Liver (tissue), 9 donors: ENCODE measurements around the gene VTN. TPM values are rescaled to one million over a fixed set of nuclear protein-coding genes. Genes with fewer than 3 reads are reported as not detected.

Experiments used
- DNase-seq: peaks from one replicate; pipeline ENCODE4 v3.0.0-alpha.2; 2017; ENCODE audit warnings: low spot score
- H3K27ac ChIP-seq, 2 donors: one replicate each; pipeline ENCODE4 v1.7.0; 2013; ENCODE audit warnings: inconsistent platforms in 2 of 2, low read length in 2 of 2, control low read depth in 1 of 2, low read depth in 1 of 2, mild to moderate bottlenecking in 1 of 2
- H3K27me3 ChIP-seq, 4 donors: one replicate each; pipeline versions ENCODE4 v1.6.1 to v1.7.0; 2013; ENCODE audit warnings: low read length in 3 of 4, inconsistent platforms in 1 of 4, mild to moderate bottlenecking in 1 of 4, moderate library complexity in 1 of 4; ENCODE audit not compliant: control insufficient read depth in 4 of 4, insufficient read depth in 4 of 4
- H3K36me3 ChIP-seq, 4 donors: one replicate each; pipeline versions ENCODE4 v1.6.1 to v1.7.0; 2013; ENCODE audit warnings: low read length in 3 of 4, mild to moderate bottlenecking in 3 of 4, low read depth in 1 of 4, moderate library complexity in 1 of 4; ENCODE audit not compliant: control insufficient read depth in 4 of 4, insufficient read depth in 3 of 4
- H3K4me1 ChIP-seq, 4 donors: one replicate each; pipeline versions ENCODE4 v1.6.1 to v1.7.0; 2013; ENCODE audit warnings: low read length in 3 of 4, mild to moderate bottlenecking in 3 of 4, moderate library complexity in 1 of 4; ENCODE audit not compliant: control insufficient read depth in 4 of 4, insufficient read depth in 4 of 4
- H3K4me3 ChIP-seq, 3 donors: one replicate each; pipeline versions ENCODE4 v1.6.1 to v1.7.0; 2013; ENCODE audit warnings: low read length in 3 of 3, control low read depth in 1 of 3, low read depth in 1 of 3, mild to moderate bottlenecking in 1 of 3
- H3K9ac ChIP-seq, 2 donors: one replicate each; pipeline ENCODE4 v1.7.0; 2013; ENCODE audit warnings: low read length in 2 of 2, mild to moderate bottlenecking in 2 of 2, moderate library complexity in 2 of 2, control low read depth in 1 of 2, low read depth in 1 of 2
- H3K9me3 ChIP-seq, 4 donors: one replicate each; pipeline versions ENCODE4 v1.6.1 to v1.7.0; 2013; ENCODE audit warnings: low read length in 3 of 4; ENCODE audit not compliant: control insufficient read depth in 4 of 4
- FOXA1 ChIP-seq: IDR thresholded peaks from 2 replicates; pipeline ENCODE4 v1.6.1; 2016; ENCODE audit warnings: antibody characterized with exemption
- HNF4A ChIP-seq, 2 donors: conservative IDR thresholded peaks; 2 replicates each; pipeline ENCODE4 v1.6.1; 2016; ENCODE audit warnings: antibody characterized with exemption in 2 of 2, mild to moderate bottlenecking in 2 of 2
- HNF4G ChIP-seq: IDR thresholded peaks from 2 replicates; pipeline ENCODE4 v1.6.1; 2016; ENCODE audit warnings: antibody characterized with exemption
- JUND ChIP-seq, 2 donors: IDR thresholded peaks; 2 replicates each; pipeline ENCODE4 v1.6.1; 2016; ENCODE audit warnings: antibody characterized with exemption in 2 of 2
- NR2F2 ChIP-seq: IDR thresholded peaks from 2 replicates; pipeline ENCODE4 v1.6.1; 2016; ENCODE audit warnings: antibody characterized with exemption
- RXRA ChIP-seq, 2 donors: IDR thresholded peaks; 2 replicates each; pipeline ENCODE4 v1.6.1; 2017 to 2018; ENCODE audit warnings: antibody characterized with exemption in 2 of 2, mild to moderate bottlenecking in 1 of 2
- SP1 ChIP-seq: IDR thresholded peaks from 2 replicates; pipeline ENCODE4 v1.6.1; 2018; ENCODE audit warnings: antibody characterized with exemption, mild to moderate bottlenecking
- WGBS: extraction: QIAGEN DNeasy Blood & Tissue Kit; methylation state at CpG from one replicate; pipeline ENCODE4 v1.1.7; 2013; 5-methylcytosine and 5-hydroxymethylcytosine counted together
- polyA plus RNA-seq, 2 donors: library from polyadenylated mRNA; stranded (reverse) in 1 of 2; unstranded in 1 of 2; fragments of 200-250 nt in 1 of 2; fragments of >200 nt in 1 of 2; fragmentation: Nextera tagmentation in 1 of 2; extraction: Ambion mirVana in 1 of 2; gene quantifications; one replicate each; pipeline versions ENCODE4 v1.2.1 to v1.2.3, GENCODE V29; 2013 to 2015
- total RNA-seq, 2 donors: library from RNA; depleted of rRNA; stranded (reverse); fragments of >200 nt; gene quantifications; one replicate each; pipeline ENCODE4 v1.2.3, GENCODE V29; 2014
- TF ChIP-seq, protein P1 (sequence below): IDR thresholded peaks from 2 replicates; pipeline ENCODE4 v1.6.1; 2016; ENCODE audit warnings: antibody characterized with exemption
- TF ChIP-seq, protein P2 (sequence below): IDR thresholded peaks from 2 replicates; pipeline ENCODE4 v1.6.1; 2016; ENCODE audit warnings: antibody characterized with exemption, mild to moderate bottlenecking
- TF ChIP-seq, protein P3 (sequence below): IDR thresholded peaks from 2 replicates; pipeline ENCODE4 v1.6.1; 2016; ENCODE audit warnings: antibody characterized with exemption
- TF ChIP-seq, protein P4 (sequence below): IDR thresholded peaks from 2 replicates; pipeline ENCODE4 v1.6.1; 2016; ENCODE audit warnings: antibody characterized with exemption
- donor health status: healthy.
- donor health status: healthy.
- donor health status: healthy.
- donor health status: healthy.
- donor health status: healthy.

Gene VTN
- total and polyA plus RNA-seq, 4 donors, result 1,668 to 4,059 (median 3,520) TPM

DNA sequence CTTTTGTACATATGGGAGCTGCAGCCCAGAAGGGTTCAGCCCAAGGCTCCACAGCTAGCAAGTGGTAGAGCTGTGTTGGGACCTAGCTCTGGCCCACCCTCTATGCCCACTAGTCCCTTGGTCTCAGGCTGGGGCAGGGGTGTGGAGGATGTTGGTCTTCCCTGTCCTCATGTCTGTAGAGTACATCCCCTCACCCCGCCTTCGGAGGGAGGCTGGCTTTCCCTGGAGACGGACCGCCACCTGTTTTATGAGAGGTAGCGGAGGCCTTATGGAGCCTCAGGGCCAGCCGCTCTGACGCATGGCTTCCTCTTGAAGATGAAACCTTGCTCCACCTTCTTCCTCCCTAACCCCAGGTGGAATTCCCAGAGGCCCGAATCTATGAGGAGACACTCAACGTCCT lies 26.1 kb downstream of the VTN start:
- Histone ChIP-seq H3K9me3 (no peaks in the 10 kb centered on the region), H3K36me3 (peaks cover 15 to 59% (median 42%) of the 10 kb centered on the region in 4 donors), H3K9ac (no peak overlapping the region), H3K4me1 (peaks cover 23 to 64% (median 52%) of the 10 kb centered on the region in 4 donors), H3K4me3 (no peak overlapping the region), H3K27ac (peak overlapping the region; percentile 56 to 89), H3K27me3 (no peaks in the 10 kb centered on the region)
- DNase-seq, result no peak
- WGBS, result 95% methylated on average over 9 of the region's 9 CpGs
- TF ChIP-seq, protein P1, sequence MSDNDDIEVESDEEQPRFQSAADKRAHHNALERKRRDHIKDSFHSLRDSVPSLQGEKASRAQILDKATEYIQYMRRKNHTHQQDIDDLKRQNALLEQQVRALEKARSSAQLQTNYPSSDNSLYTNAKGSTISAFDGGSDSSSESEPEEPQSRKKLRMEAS, result no peak
- TF ChIP-seq HNF4G (no peak), NR2F2 (no peak), FOXA1 (no peak), JUND (IDR thresholded peaks at IDR 0.05) (no peak), SP1 (no peak)
- TF ChIP-seq, protein P2, sequence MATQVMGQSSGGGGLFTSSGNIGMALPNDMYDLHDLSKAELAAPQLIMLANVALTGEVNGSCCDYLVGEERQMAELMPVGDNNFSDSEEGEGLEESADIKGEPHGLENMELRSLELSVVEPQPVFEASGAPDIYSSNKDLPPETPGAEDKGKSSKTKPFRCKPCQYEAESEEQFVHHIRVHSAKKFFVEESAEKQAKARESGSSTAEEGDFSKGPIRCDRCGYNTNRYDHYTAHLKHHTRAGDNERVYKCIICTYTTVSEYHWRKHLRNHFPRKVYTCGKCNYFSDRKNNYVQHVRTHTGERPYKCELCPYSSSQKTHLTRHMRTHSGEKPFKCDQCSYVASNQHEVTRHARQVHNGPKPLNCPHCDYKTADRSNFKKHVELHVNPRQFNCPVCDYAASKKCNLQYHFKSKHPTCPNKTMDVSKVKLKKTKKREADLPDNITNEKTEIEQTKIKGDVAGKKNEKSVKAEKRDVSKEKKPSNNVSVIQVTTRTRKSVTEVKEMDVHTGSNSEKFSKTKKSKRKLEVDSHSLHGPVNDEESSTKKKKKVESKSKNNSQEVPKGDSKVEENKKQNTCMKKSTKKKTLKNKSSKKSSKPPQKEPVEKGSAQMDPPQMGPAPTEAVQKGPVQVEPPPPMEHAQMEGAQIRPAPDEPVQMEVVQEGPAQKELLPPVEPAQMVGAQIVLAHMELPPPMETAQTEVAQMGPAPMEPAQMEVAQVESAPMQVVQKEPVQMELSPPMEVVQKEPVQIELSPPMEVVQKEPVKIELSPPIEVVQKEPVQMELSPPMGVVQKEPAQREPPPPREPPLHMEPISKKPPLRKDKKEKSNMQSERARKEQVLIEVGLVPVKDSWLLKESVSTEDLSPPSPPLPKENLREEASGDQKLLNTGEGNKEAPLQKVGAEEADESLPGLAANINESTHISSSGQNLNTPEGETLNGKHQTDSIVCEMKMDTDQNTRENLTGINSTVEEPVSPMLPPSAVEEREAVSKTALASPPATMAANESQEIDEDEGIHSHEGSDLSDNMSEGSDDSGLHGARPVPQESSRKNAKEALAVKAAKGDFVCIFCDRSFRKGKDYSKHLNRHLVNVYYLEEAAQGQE, result no peak
- TF ChIP-seq, protein P3, sequence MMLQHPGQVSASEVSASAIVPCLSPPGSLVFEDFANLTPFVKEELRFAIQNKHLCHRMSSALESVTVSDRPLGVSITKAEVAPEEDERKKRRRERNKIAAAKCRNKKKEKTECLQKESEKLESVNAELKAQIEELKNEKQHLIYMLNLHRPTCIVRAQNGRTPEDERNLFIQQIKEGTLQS, result no peak
- TF ChIP-seq, protein P4, sequence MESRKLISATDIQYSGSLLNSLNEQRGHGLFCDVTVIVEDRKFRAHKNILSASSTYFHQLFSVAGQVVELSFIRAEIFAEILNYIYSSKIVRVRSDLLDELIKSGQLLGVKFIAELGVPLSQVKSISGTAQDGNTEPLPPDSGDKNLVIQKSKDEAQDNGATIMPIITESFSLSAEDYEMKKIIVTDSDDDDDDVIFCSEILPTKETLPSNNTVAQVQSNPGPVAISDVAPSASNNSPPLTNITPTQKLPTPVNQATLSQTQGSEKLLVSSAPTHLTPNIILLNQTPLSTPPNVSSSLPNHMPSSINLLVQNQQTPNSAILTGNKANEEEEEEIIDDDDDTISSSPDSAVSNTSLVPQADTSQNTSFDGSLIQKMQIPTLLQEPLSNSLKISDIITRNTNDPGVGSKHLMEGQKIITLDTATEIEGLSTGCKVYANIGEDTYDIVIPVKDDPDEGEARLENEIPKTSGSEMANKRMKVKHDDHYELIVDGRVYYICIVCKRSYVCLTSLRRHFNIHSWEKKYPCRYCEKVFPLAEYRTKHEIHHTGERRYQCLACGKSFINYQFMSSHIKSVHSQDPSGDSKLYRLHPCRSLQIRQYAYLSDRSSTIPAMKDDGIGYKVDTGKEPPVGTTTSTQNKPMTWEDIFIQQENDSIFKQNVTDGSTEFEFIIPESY, result no peak

DNA sequence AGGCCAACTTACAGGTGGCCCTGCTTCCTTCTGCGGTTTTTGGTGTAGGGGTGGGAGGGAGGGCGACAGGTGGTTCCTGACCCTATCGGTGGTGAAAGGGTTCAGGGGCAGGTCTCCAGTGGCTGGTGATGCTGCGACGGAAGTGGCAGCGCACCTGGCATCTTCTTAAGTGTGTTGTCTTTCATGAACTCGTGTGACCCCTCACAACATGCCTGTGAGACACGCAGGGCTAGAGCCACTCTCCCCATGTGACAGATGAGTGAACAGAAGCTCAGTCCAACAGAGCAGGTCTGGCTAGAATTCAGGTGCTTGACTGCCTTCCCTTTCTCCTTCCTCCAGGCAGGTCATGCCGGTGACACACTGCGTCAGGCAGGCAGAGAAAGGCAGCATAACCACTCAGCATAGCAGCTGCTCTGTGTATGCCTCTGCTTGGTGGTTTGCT lies 26.6 kb downstream of the VTN start:
- Histone ChIP-seq H3K4me1 (peaks cover 23 to 59% (median 47%) of the 10 kb centered on the region in 4 donors), H3K27ac (peak overlapping the region; percentile 56 to 89), H3K36me3 (peaks cover 15 to 54% (median 40%) of the 10 kb centered on the region in 4 donors), H3K9ac (no peak overlapping the region), H3K27me3 (no peaks in the 10 kb centered on the region), H3K4me3 (no peak overlapping the region), H3K9me3 (no peaks in the 10 kb centered on the region)
- 53% methylated on average over 10 of the region's 10 CpGs for WGBS
- DNase-seq, result no peak
- peak in 1 of 2 donors; percentile 14 for TF ChIP-seq HNF4A (conservative IDR thresholded peaks at IDR 0.05)
- peak; percentile 55 to 67 for TF ChIP-seq RXRA (IDR thresholded peaks at IDR 0.05)
- TF ChIP-seq, protein P4, result no peak
